Measurements from ENCODE around the gene RPP14.

The RPP14 gene

DNA sequence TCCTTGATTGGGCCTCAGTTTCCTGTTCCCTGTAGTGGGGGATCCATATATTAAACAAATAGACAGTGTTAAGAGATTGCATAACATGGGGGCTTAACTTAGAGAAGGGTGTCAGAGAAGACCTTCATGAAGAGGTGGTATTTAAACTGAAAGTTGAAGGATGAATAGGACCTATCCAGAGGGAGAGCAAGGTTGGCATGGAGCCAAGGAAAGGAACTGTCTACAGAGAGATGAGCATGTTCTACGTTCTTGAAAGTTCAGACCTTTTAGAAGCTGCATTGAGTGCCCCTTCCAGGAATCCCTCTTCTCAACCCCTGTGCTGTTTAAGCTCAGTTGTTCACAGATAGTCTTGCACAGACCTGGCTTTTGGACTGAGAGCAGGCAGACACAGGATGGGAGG, 2.7 kb downstream of the RPP14 start:
- H3K4me3 ChIP-seq (ENCODE audit: low read depth, low read length), result no peak overlapping the region
- TF ChIP-seq, protein P1, sequence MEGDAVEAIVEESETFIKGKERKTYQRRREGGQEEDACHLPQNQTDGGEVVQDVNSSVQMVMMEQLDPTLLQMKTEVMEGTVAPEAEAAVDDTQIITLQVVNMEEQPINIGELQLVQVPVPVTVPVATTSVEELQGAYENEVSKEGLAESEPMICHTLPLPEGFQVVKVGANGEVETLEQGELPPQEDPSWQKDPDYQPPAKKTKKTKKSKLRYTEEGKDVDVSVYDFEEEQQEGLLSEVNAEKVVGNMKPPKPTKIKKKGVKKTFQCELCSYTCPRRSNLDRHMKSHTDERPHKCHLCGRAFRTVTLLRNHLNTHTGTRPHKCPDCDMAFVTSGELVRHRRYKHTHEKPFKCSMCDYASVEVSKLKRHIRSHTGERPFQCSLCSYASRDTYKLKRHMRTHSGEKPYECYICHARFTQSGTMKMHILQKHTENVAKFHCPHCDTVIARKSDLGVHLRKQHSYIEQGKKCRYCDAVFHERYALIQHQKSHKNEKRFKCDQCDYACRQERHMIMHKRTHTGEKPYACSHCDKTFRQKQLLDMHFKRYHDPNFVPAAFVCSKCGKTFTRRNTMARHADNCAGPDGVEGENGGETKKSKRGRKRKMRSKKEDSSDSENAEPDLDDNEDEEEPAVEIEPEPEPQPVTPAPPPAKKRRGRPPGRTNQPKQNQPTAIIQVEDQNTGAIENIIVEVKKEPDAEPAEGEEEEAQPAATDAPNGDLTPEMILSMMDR (IDR thresholded peaks at IDR 0.05; ENCODE audit: borderline replicate concordance, insufficient read depth, low read depth, low read length), result no peak

DNA sequence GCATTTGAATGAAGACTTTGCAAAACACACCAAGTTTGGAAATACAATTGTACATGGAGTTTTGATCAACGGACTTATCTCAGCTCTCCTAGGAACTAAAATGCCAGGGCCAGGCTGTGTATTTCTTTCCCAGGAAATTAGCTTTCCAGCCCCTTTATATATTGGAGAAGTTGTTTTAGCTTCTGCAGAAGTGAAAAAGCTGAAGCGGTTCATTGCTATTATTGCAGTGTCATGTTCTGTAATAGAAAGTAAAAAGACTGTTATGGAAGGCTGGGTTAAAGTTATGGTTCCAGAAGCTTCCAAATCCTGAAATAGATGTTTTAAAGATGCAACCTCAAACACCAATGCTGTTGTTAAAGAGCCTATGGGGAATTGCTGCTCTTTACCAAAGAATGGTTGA, 11.8 kb downstream of the RPP14 start:
- TF ChIP-seq, protein P1 (IDR thresholded peaks at IDR 0.05; ENCODE audit: borderline replicate concordance, insufficient read depth, low read depth, low read length), result no peak
- no peak overlapping the region for H3K4me3 ChIP-seq (ENCODE audit: low read depth, low read length)

DNA sequence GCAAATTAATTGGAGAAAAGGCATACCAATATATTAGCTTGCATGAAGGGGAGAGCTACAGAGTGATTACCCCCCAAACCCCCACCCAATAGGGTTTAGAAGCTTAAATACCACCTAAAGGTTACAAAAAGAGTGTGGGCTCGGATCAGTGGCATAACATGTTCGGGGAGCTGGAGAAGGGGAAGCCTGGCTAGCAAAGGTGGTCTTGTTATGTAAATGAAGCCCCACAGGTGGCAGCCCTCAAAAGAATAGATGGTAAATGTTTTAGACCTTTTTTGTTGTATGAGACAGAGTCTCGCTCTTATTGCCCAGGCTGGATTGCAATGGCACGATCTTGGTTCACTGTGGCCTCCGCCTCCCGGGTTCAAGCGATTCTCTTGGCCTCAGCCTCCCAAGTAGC, 15.7 kb downstream of the RPP14 start:
- TF ChIP-seq, protein P1 (IDR thresholded peaks at IDR 0.05; ENCODE audit: borderline replicate concordance, insufficient read depth, low read depth, low read length), result no peak
- no peak overlapping the region for H3K4me3 ChIP-seq (ENCODE audit: low read depth, low read length)

DNA sequence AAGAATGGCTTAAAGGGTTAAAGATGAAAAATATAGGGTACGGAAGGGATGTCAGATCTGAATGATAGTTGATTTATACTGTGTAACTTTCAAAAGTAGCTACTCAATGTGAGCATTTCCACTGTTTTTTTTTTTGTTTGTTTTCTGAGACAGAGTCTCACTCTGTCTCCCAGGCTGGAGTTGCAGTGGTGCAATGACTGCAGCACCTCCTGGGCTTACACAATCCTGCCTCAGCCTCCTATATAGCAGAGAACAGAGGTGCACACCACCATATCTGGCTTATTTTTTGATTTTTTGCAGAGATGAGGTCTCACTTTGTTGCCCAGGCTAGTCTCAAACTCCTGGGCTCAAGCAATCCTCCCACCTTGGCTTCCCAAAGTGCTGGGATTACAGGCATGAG, 16.7 kb downstream of the RPP14 start:
- H3K4me3 ChIP-seq (ENCODE audit: low read depth, low read length), result no peak overlapping the region
- TF ChIP-seq, protein P1 (IDR thresholded peaks at IDR 0.05; ENCODE audit: borderline replicate concordance, insufficient read depth, low read depth, low read length), result no peak

- TF ChIP-seq, protein P1 (IDR thresholded peaks at IDR 0.05; ENCODE audit: borderline replicate concordance, insufficient read depth, low read depth, low read length), result no peak
- H3K4me3 ChIP-seq (ENCODE audit: low read depth, low read length), result no peak overlapping the region
Observed at GRCh38 chr3:58323529-58324390, 17.7 kb downstream of the RPP14 start.

DNA sequence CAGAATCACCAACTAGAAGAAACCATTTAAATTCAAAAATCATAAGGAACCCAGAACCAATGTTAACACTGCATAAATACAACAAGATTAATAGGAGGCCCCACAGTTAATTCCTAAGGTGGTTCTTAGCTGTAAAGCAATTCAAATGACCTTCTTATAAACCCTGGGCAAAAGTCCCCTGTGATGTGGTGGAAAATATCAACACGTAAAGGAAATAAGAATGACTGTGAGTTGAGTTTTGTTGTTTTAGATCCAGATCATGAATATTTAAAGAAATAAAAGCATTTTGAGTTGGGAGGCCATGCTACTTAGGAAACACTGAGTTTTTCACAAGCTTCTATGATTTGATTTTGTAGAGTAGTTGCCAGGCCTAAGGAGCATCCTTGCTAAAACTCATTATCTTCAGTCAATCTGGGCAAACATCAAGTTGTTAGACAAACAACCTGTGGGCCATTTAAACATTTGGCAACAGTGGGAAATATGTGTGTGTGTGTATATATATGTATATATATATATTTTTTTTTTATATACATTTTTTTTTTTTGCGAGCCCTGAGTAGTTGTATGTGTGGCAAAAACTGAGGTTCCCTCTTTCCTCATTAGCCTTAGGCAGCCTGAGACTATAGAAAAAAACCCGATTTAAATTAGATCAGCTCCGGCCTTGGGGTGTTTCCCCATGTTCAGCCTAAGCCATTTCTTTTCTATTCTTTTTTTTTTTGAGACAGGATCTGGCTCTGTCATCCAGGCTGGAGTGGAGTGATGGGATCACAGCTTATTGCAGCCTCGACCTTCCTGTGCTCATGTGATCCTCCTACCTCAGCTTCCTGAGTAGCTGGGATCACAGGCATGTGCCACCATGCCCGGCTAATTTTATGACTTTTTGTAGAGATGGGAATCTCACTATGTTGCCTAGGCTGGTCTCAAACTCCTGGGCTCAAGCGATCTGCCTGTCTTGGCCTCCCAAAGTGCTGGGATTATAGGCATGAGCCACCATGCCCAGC, 18.6 kb downstream of the RPP14 start:
- TF ChIP-seq, protein P1 (IDR thresholded peaks at IDR 0.05; ENCODE audit: borderline replicate concordance, insufficient read depth, low read depth, low read length), result no peak

More for the DNA sequence above, 18.6 kb downstream of the RPP14 start:
- no peak overlapping the region for H3K4me3 ChIP-seq (ENCODE audit: low read depth, low read length)

Measured in GM12875 (cell line).